ENCODE data around the gene TWF2. TPM values are rescaled to one million over a fixed set of nuclear protein-coding genes. Genes with fewer than 3 reads are reported as not detected.
A peak's percentile ranks its signal among the peaks of the same experiment; 100 is the strongest.

TWF2 gene
- total RNA-seq, 1 donor from 2014 or later = 154 TPM

- TF ChIP-seq CTCF (conservative IDR thresholded peaks at IDR 0.05; ENCODE audit: low read depth, low read length) = no peak
- no peak overlapping the region for H3K4me3 ChIP-seq (ENCODE audit: low read depth, low read length)
- no peak for DNase-seq (ENCODE audit: low read depth)
These were observed 10.7 kb downstream of the TWF2 start for GRCh38 chr3:52228266-52228665.

GRCh38 chr3:52227766-52228165 is 11.2 kb downstream of the TWF2 start:
- TF ChIP-seq CTCF (conservative IDR thresholded peaks at IDR 0.05; ENCODE audit: low read depth, low read length) = no peak
- DNase-seq (ENCODE audit: low read depth) = no peak
- H3K4me3 ChIP-seq (ENCODE audit: low read depth, low read length) = no peak overlapping the region

- peak; percentile 22 for TF ChIP-seq CTCF (conservative IDR thresholded peaks at IDR 0.05; ENCODE audit: low read depth, low read length)
- no peak for DNase-seq (ENCODE audit: low read depth)
- no peak overlapping the region for H3K4me3 ChIP-seq (ENCODE audit: low read depth, low read length)
These were observed 11.8 kb downstream of the TWF2 start for GRCh38 chr3:52227117-52227516.

GRCh38 chr3:52226229-52226817 is 12.6 kb downstream of the TWF2 start:
- H3K4me3 ChIP-seq (ENCODE audit: low read depth, low read length) = no peak overlapping the region
- no peak for DNase-seq (ENCODE audit: low read depth)
- TF ChIP-seq CTCF (conservative IDR thresholded peaks at IDR 0.05; ENCODE audit: low read depth, low read length) = no peak

GRCh38 chr3:52225452-52226228 is 13.3 kb downstream of the TWF2 start, which contains the start of gene TLR9:
Gene TLR9 (minus strand): TSS chr3:52225645. CDS start chr3:52225529, 116 bp downstream.
- TF ChIP-seq CTCF (conservative IDR thresholded peaks at IDR 0.05; ENCODE audit: low read depth, low read length) = no peak
- no peak within 1 kb of the TSS for H3K4me3 ChIP-seq (ENCODE audit: low read depth, low read length)
- no peak for DNase-seq (ENCODE audit: low read depth)

GRCh38 chr3:52223449-52224408 is 15.2 kb downstream of the TWF2 start:
- no peak for DNase-seq (ENCODE audit: low read depth)
- no peak overlapping the region for H3K4me3 ChIP-seq (ENCODE audit: low read depth, low read length)
- no peak for TF ChIP-seq CTCF (conservative IDR thresholded peaks at IDR 0.05; ENCODE audit: low read depth, low read length)
